ENCODE measurements around the gene MYOM1.
"Not testable (repeated sequence)": the region's sequence is repeated elsewhere in the genome, so short reads cannot be mapped to it uniquely, and the experiment has no call there.

The MYOM1 gene

DNA sequence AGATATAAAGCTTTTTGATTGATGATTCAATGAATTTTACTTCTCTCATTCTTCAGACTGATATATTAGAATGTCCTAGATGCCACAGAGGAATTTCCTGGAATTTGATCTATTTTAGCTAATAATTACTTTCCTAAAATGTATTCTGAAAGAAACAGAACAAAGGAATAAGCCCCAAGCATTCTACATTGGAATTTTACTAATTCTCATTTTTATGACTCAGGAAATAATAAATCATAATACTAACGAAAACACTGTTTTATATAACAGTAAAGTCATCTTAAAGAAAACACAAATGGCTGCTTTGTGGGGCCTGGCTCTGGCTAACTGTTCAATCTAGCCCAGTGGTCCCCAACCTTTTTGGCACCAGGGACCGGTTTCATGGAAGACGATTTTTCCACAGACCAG is 138.2 kb downstream of the MYOM1 start:
- DNase-seq (ENCODE audit: low read depth): no peak

- no peak for DNase-seq (ENCODE audit: low read depth)
Observed at GRCh38 chr18:3079653-3080052, 140.1 kb downstream of the MYOM1 start.

GRCh38 chr18:3075491-3075890 is 144.3 kb downstream of the MYOM1 start:
- DNase-seq (ENCODE audit: low read depth): no peak

- no peak for DNase-seq (ENCODE audit: low read depth)
Observed at GRCh38 chr18:3074087-3074486, 145.7 kb downstream of the MYOM1 start.

DNA sequence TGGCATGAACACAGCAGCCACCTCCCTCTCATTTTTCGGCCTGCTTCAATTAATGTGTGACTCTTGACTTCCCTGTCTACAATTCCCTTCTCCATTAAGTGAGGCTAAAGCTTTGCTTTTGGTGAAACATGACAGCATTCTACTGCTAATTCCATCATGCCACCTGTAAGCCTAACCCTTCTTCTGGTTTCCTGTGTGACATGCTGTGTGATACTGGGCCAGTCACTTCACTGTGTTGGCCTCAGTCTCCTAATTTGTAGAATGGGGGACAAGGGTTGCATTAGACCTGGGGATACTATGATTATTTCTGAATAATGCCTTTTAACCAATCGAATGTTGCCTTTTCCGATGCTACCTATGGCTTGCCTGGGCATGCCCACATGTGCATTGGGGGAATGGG is 146.4 kb downstream of the MYOM1 start:
- DNase-seq (ENCODE audit: low read depth): not testable (repeated sequence)

- no peak for DNase-seq (ENCODE audit: low read depth)
Observed at GRCh38 chr18:3071676-3072075, 148.1 kb downstream of the MYOM1 start.

- DNase-seq (ENCODE audit: low read depth): no peak
Observed at GRCh38 chr18:3069671-3070433, 149.9 kb downstream of the MYOM1 start.

GRCh38 chr18:3067722-3068121 is 152.0 kb downstream of the MYOM1 start:
- DNase-seq (ENCODE audit: low read depth): no peak

DNA sequence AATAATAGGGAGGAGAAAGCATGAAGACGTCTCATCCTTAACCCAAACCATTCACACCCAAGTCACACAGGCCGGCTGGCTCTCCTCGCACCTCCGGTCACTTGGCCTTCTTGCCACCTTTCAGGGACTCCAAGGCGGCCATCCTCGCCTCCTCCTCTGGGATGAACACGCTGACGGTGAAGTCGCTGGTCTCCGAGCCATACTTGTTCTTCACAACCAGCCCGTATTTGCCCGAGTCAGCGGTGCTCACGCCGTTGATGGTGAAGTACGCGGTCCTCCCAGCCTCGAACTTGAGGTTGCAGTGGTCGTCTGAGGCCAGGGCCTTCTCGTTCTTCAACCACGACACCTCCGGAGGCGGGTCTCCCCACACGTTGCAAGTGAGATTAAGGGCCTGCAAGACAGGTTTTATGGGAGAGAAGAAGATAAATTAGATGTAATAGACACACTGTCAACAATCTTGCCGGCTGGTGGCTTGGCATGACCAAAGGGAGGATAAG is 152.6 kb downstream of the MYOM1 start:
- DNase-seq (ENCODE audit: low read depth): no peak

DNA sequence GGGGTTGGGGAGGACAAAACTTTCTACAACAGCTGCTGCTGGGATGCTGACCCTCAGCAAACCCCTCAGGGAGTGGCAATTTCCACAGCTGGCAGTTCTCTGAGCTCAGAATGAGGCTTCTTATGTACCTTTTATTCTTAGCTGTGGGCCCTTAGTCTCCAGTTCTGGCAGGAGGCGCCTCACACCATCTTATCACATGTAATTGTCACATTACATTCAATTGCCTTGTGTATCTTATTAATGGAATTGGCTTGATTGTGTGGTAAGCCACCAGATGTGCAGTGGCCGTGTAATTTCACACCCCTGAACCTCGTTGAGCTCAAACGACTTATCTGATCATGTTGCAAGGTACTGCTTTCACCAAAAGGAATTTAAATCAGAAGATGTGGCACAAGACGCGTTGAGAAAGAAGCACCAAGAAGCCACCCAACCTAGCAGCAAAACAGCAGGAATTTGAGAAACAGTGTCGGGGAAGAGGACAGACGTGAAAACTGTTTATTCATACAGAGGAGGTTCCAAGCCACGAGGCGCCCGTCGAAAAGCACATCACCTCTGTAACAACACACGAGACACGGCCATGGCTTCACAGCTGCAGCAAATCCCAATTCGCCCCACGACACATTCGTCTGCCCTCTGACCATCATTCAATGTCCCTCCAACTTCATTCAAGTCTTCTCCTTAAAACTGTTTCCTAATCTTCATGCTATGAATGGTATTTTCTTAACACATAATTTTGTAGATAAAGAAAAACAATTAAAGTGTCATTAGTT is 153.2 kb downstream of the MYOM1 start:
- no peak for DNase-seq (ENCODE audit: low read depth)

DNA sequence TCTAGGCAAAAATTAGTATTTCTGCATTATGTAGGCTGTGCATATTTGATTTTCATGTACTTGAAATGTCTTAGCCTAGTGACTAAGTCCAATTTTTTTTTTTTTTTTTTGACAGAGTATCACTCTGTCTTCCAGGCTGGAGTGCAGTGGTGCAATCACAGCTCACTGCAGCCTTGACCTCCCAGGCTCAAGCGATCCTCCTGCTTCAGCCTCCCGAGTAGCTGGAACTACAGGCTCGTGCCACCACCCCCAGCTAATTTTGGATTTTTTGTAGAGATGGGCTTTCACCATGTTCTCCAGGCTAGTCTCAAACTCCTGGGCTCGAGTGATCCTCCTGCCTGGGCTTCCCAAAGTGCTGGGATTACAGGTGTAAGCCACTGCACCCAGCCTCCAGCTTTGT is 156.0 kb downstream of the MYOM1 start:
- not testable (repeated sequence) for DNase-seq (ENCODE audit: low read depth)

GRCh38 chr18:3062798-3063680 is 156.7 kb downstream of the MYOM1 start:
- peak; percentile 34 for DNase-seq (ENCODE audit: low read depth)

- no peak for DNase-seq (ENCODE audit: low read depth)
Observed at GRCh38 chr18:3061581-3062312, 158.0 kb downstream of the MYOM1 start.

GRCh38 chr18:3060667-3061580 is 158.8 kb downstream of the MYOM1 start:
- DNase-seq (ENCODE audit: low read depth): no peak

DNA sequence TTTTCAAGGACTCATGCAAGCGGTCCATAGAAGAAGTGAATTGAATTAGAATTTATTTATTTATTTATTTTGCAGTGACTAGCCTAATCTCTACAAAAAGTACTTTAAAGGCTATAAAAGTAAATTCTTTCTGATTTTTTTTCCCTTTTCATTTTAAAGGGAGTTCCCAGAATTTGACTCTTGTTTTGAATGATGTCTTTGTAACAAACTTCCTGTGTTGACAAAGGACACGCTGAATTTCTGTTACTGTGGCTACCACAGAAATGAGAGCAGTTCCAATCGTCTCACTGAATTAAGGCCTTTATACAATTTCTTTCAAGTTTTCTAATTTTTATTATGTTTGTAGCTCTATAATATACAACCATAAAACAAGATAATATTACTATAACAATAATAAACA is 160.5 kb downstream of the MYOM1 start:
- DNase-seq (ENCODE audit: low read depth): no peak

GRCh38 chr18:3058328-3059191 is 161.2 kb downstream of the MYOM1 start:
- DNase-seq (ENCODE audit: low read depth): peak; percentile 39

DNA sequence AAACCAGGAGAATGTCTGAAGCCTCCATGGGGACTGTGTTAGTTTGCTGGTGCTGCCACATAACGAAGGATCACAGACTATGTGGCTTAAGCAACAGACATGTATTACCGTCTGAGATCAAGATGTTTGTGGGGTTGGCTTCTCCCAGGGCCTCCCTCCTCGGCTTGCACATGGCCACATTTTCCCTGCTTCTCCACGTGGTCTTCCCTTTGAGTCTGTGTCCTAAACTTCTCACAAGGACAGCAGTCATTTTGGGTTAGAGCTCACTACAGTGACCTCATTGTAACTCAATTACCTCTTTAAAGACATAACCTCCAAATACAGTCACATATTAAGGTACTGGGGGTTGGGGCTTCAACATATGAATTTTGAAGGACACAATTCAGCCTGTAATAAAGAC is 162.2 kb downstream of the MYOM1 start:
- no peak for DNase-seq (ENCODE audit: low read depth)

- no peak for DNase-seq (ENCODE audit: low read depth)
Observed at GRCh38 chr18:3056311-3056710, 163.5 kb downstream of the MYOM1 start.

DNA sequence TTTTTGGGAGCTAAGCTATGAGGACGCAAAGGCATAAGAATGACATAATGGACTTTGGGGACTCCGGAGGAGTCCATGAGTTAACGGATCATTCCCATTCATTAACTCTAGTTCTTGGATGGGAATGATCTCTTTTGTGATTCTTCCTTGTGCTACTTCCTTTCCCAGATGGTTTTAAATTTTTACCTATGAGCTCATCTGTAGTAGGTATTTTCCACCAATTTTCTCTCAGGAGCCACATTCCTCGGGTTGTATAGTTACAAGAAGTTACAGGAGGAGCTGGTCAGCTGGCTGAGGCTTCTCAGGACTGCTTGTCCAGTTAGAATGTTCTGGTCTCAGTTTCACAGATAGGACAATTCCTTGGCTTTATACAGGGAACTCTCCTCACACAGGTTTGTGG is 164.0 kb downstream of the MYOM1 start:
- DNase-seq (ENCODE audit: low read depth): peak; percentile 26
